ENCODE results near the gene CRAT. TPM values are rescaled to one million over a fixed set of nuclear protein-coding genes. Genes with fewer than 3 reads are reported as not detected.

The CRAT gene
- total and polyA plus RNA-seq, 2 of the 4 experiments (the other 2 are of a cell fraction), result 18.8 to 41.6 TPM

GRCh38 chr9:129101279-129101678 lies 9.3 kb downstream of the CRAT start:
- POLR2A ChIA-PET (ENCODE audit: unreplicated experiment), result no interaction called here
- H3K56ac ChIP-seq (ENCODE audit: extremely low read depth, insufficient read depth, low read length), result no peak overlapping the region
- H3K36me3 ChIP-seq (ENCODE audit: control insufficient read depth, insufficient read depth, low read length), result peaks cover 33% of the 10 kb centered on the region
- no peak for TF ChIP-seq RCOR1 (IDR thresholded peaks at IDR 0.05; ENCODE audit: insufficient replicate concordance, low read length)
- no peak for TF ChIP-seq BHLHE40 (IDR thresholded peaks at IDR 0.05; ENCODE audit: low read depth, low read length)
- TF ChIP-seq MAZ (IDR thresholded peaks at IDR 0.05; ENCODE audit: borderline replicate concordance, low read depth, low read length), result no peak
- no peak for TF ChIP-seq RAD21 (IDR thresholded peaks at IDR 0.05; ENCODE audit: low read length)
- TF ChIP-seq NFE2L2 (IDR thresholded peaks at IDR 0.05; ENCODE audit: low read depth, low read length), result no peak
- no peak for TF ChIP-seq USF2 (IDR thresholded peaks at IDR 0.05; ENCODE audit: low read depth, low read length)
- TF ChIP-seq RFX5 (IDR thresholded peaks at IDR 0.05; ENCODE audit: low read depth, low read length), result no peak
- no peak for TF ChIP-seq MXI1 (IDR thresholded peaks at IDR 0.05; ENCODE audit: borderline replicate concordance, low read depth, low read length)
- no peak for TF ChIP-seq MAFK (IDR thresholded peaks at IDR 0.05; ENCODE audit: low read depth, low read length)
- no peak for TF ChIP-seq ELK1 (IDR thresholded peaks at IDR 0.05; ENCODE audit: borderline replicate concordance, low read depth, low read length)
- no peak for TF ChIP-seq CEBPB (IDR thresholded peaks at IDR 0.05; ENCODE audit: low read depth, low read length)
- no peak for TF ChIP-seq CHD1 (IDR thresholded peaks at IDR 0.05; ENCODE audit: low read depth, low read length)
- TF ChIP-seq CTCF (conservative IDR thresholded peaks at IDR 0.05; ENCODE audit: low read depth, low read length), result no peak
- TF ChIP-seq SMC3 (IDR thresholded peaks at IDR 0.05; ENCODE audit: low read depth, low read length), result no peak
- no peak for TF ChIP-seq FOS (IDR thresholded peaks at IDR 0.05; ENCODE audit: low read depth, low read length)
- no peak for TF ChIP-seq POLR2A (IDR thresholded peaks at IDR 0.05; ENCODE audit: low read depth, low read length)
- H2AK5ac ChIP-seq (ENCODE audit: low read depth, low read length), result no peak overlapping the region
- no peak overlapping the region for H3K4me3 ChIP-seq (ENCODE audit: insufficient read depth, low read depth, low read length)
- intact Hi-C loops (cut with micrococcal nuclease), result no loop called here
- no peaks in the 10 kb centered on the region for H3K9me3 ChIP-seq (ENCODE audit: control insufficient read depth, insufficient read depth, low read length)
- H2BK15ac ChIP-seq (ENCODE audit: low read depth, low read length), result no peak overlapping the region
- in situ Hi-C loops (cut with MboI; ENCODE audit: low sequenced_read_pairs), result no loop called here
- no peak overlapping the region for H4K91ac ChIP-seq (ENCODE audit: insufficient read depth, low read depth, low read length)
- dilution Hi-C loops (cut with HindIII; ENCODE audit: low sequenced_read_pairs, unreplicated experiment), result no loop called here
- no peak overlapping the region for H3K18ac ChIP-seq (ENCODE audit: low read depth, low read length)
- no peaks in the 10 kb centered on the region for H3K9me1 ChIP-seq (ENCODE audit: insufficient read depth, low read length)
- H4K20me1 ChIP-seq (ENCODE audit: insufficient read depth, low read length), result no peaks in the 10 kb centered on the region
- no peak for DNase-seq
- BruUV-seq (replicated peaks), result no TSS peak
- no peak overlapping the region for H3K14ac ChIP-seq (replicated peaks; ENCODE audit: low read depth, low read length)
- H3K4me2 ChIP-seq (ENCODE audit: low read depth, low read length), result no peak overlapping the region
- H3K23ac ChIP-seq (ENCODE audit: low read depth, low read length), result no peak overlapping the region
- ATAC-seq (ENCODE audit: low read depth), result no peak
- H2BK20ac ChIP-seq (ENCODE audit: low read depth, low read length), result no peak overlapping the region
- no peak overlapping the region for H3K4ac ChIP-seq (ENCODE audit: low read depth, low read length)
- no peak overlapping the region for H3K9ac ChIP-seq (ENCODE audit: low read depth, low read length)
- CTCF ChIA-PET, result no interaction called here
- H4K8ac ChIP-seq (ENCODE audit: low read depth in 2 of 2, low read length in 2 of 2), result no peak overlapping the region
- no peaks in the 10 kb centered on the region for H3K4me1 ChIP-seq (ENCODE audit: control insufficient read depth, insufficient read depth, low read length)
- no peak overlapping the region for H2AFZ ChIP-seq (replicated peaks; ENCODE audit: low read length, poor library complexity)
- no peak overlapping the region for H4K5ac ChIP-seq (ENCODE audit: low read depth, low read length)
- no peak overlapping the region for H3K27ac ChIP-seq (ENCODE audit: insufficient read depth, low read length)
- H2AK9ac ChIP-seq (replicated peaks; ENCODE audit: low read depth, low read length, poor library complexity), result no peak overlapping the region
- no peak overlapping the region for H2BK120ac ChIP-seq (ENCODE audit: low read depth, low read length)
- no peaks in the 10 kb centered on the region for H3K79me1 ChIP-seq (ENCODE audit: low read depth in 1 of 2, low read length in 2 of 2)
- H2BK5ac ChIP-seq (ENCODE audit: low read depth, low read length, poor library complexity, severe bottlenecking), result no peak overlapping the region
- 94% methylated on average over 5 of the region's 7 CpGs; no CpG with 5 or more reads in 1 of the 2 experiments for WGBS, 2 experiments (ENCODE audit: extremely low coverage in 2 of 2, insufficient read length in 1 of 2)
- no peaks in the 10 kb centered on the region for H3K27me3 ChIP-seq (ENCODE audit: control insufficient read depth, insufficient read depth, low read length)

All from IMR-90 (cell line).